Lower leg skin (tissue), 3 donors: ENCODE results near the gene LYPD3.

ENCODE experiments used
- POLR2A ChIP-seq, 2 donors: fragments of 450-650 bp; IDR thresholded peaks; one replicate each; pipeline ENCODE4 v1.6.1; 2016 to 2017; ENCODE audit warnings: antibody characterized with exemption in 2 of 2, mild to moderate bottlenecking in 1 of 2, moderate library complexity in 1 of 2
- TF ChIP-seq, protein P1 (sequence below), 3 donors: fragments of 450-650 bp; IDR thresholded peaks; one replicate each; pipeline ENCODE4 v1.5.1; 2016; ENCODE audit warnings: antibody characterized with exemption in 3 of 3, mild to moderate bottlenecking in 3 of 3, moderate library complexity in 2 of 3

DNA sequence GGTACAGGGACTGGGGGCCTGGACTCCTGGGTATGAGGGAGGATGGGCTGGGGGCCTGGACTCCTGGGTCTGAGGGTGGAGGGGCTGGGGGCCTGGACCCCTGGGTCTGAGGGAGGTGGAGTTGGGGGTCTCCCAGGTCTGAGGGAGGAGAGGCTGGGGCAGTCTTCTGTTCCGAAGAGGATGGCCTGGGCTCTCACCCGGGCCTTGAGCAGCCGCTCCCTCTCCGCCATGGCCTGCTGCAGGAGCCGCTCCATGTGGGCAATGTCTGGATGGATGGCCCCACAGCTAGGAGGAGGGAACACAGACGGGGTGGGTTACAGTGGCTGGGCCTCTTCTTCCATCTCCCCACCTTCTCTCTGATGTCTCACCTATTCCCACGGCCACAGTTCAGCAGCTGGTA lies 21.0 kb upstream of the LYPD3 start:
- TF ChIP-seq, protein P1, sequence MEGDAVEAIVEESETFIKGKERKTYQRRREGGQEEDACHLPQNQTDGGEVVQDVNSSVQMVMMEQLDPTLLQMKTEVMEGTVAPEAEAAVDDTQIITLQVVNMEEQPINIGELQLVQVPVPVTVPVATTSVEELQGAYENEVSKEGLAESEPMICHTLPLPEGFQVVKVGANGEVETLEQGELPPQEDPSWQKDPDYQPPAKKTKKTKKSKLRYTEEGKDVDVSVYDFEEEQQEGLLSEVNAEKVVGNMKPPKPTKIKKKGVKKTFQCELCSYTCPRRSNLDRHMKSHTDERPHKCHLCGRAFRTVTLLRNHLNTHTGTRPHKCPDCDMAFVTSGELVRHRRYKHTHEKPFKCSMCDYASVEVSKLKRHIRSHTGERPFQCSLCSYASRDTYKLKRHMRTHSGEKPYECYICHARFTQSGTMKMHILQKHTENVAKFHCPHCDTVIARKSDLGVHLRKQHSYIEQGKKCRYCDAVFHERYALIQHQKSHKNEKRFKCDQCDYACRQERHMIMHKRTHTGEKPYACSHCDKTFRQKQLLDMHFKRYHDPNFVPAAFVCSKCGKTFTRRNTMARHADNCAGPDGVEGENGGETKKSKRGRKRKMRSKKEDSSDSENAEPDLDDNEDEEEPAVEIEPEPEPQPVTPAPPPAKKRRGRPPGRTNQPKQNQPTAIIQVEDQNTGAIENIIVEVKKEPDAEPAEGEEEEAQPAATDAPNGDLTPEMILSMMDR (IDR thresholded peaks at IDR 0.05), result no peak
- TF ChIP-seq POLR2A (IDR thresholded peaks at IDR 0.05), result no peak
